GM10847 (cell line): ENCODE results near the gene SETD2.

Source experiments
- POLR2A ChIP-seq: IDR thresholded peaks from 2 replicates; pipeline ENCODE4 v1.6.1; 2011; ENCODE audit not compliant: insufficient read length; ENCODE audit errors: extremely low read depth

Gene SETD2

GRCh38 chr3:46987743-46988401 lies 176.0 kb downstream of the SETD2 start:
- no peak for TF ChIP-seq POLR2A

GRCh38 chr3:46987319-46987742 lies 176.6 kb downstream of the SETD2 start:
- no peak for TF ChIP-seq POLR2A

GRCh38 chr3:46986782-46987310 lies 177.1 kb downstream of the SETD2 start:
- TF ChIP-seq POLR2A: no peak

DNA sequence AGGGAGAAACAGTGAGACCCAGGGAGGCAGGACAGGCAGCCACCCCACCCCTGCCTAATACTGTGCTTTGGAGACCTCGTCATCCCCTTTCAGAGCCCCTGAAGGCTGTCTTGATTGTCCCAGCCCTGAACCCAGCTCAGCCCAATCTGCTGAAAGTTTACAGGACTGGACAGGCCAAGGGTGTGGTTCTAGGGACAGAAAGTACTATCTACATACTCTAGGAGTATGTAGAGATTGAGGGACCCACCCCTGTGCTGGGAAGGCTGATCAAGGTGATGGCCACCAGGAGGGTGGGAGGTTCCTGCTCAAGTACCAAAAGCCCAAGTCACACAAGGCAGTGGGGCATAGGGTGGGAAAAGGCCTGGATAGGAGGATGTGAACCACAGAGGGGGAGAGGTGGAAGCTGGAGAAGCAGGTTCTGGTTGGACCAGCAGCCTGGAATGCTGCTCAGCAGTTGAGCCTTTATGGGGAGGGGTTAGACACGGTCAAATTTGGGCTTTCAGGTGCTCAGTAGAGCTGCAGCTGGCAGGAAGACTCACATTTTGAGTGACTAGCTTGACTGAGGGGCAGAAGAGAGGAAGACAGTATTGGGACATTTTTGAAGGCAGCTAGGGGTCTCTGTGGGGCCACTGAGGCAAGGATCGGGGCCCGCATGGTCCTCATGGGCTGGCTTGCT lies 177.7 kb downstream of the SETD2 start:
- TF ChIP-seq POLR2A: no peak

GRCh38 chr3:46985588-46985987 lies 178.3 kb downstream of the SETD2 start:
- TF ChIP-seq POLR2A: no peak

GRCh38 chr3:46984591-46985459 lies 179.1 kb downstream of the SETD2 start:
- TF ChIP-seq POLR2A: no peak

DNA sequence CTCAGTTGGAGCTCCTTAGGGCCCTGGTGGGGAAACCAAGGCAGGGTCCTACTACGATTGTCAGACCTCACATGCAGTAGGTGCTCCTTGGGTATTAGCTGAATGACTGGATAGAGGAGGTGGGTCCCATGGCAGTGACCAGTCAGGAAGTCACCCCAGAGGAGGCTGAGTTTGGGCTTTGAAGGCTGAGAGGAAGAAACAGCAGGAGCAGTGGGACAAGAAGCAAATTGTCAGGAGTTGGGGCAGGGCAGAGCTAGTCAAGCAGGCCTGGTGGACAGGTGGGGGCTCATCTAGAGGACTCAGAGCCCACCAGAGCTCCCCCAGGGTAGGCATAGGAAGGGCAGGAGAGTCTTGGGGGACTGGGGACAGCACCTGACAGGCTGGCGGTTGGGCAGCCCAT lies 181.4 kb downstream of the SETD2 start:
- no peak for TF ChIP-seq POLR2A

GRCh38 chr3:46981932-46982471 lies 181.9 kb downstream of the SETD2 start:
- TF ChIP-seq POLR2A: no peak

GRCh38 chr3:46979958-46980497 lies 183.9 kb downstream of the SETD2 start:
- TF ChIP-seq POLR2A: no peak

DNA sequence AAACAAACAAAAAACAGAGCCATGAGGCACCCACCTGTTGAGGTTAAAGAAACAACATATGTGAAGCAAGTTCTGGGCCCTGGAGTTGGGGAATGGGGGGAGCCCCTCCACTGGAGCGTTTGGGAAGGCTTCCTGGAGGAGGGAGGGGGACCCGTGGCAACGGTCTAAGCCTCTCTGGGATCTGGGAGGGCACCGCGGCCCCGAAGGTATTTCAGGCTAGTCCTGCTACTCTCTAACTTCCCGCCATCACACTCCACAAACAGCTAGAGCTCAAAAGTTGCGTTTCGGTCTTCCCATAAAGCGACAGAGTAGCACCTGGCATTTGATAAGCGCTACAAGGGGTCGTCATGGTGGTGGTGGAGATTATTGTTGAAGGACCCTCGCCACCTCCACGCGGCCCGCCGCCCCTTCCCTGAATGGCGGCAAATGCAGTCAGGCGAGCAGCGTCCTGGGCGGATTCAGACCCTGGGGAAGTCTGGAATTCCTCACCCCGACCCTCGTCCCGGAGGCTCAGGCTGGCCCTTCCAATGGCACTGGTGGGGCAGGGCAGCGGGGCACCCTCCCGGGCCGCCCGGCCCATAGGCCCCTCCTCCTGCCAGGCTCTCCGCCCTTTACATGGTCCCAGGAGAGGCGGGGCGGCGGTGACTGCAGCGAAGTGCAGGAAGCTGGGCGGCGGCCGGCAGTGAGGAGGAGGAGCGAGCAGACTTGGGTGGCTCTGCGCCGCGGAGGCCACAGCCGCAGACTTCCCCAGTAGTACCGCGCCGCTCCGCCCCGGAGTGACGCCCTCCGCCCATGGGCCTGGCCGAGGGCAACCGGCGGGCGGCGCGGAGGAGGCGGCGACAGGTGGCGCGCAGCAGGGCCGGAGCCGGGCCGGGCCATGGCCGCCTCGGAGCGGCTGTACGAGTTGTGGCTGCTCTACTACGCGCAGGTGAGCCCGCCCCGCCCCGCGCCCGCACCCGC lies 184.6 kb downstream of the SETD2 start, which contains the start of gene NBEAL2:
TSS of gene NBEAL2 (plus strand) at position 682 of the 960 bp plus-strand sequence. CDS start at position 878, 196 bp downstream.
- TF ChIP-seq POLR2A: peak; percentile 65

- TF ChIP-seq POLR2A: no peak
Observed at GRCh38 chr3:46978381-46978780, 185.5 kb downstream of the SETD2 start.

GRCh38 chr3:46977811-46978195 lies 186.1 kb downstream of the SETD2 start:
- no peak for TF ChIP-seq POLR2A

DNA sequence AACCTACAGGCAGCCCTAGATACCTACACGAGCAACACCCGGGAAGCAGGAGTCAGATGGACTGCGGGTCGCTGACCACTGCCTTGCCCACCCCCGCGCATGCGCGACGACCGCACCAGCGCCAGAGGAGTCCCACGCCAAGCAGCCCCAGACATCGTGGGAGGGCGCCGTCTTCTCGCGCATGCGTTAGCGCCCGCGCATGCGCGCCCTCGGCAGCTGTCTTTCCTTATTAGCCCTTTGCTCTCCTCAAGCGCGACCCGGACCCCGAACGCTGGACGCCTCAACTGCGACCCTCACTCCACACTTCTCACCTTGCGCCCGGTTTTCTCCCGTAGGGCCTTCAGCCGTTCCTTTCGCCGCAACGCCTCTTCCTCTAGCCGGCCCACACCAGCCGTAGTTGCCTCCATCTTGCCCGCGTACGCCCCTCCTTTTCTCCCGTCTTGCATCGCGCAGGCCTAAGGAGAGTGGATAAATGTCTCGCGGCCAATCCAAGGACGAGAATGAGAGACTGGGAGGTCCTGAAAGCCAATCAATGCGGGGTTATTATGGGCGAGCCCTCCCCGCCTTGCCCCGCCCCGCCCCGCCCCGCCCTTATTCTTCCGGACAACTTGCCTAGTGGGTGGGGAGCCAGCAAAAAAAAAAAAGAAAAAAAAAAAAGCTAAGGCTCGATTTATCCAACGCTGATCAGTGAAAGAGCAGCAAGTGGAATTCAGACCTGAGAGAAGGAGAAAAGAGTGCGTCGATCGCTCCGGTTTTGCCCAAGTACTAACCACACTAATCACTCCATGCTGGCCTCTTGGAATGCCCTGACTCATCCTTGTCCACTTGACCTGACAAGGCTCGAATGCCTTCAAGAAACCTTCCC lies 187.4 kb downstream of the SETD2 start, which contains the start of gene CCDC12:
TSS of gene CCDC12 (minus strand) at position 420 of the 865 bp plus-strand sequence. CDS start at position 407, 13 bp downstream.
- TF ChIP-seq POLR2A: peak; percentile 76
